GM12801 (cell line): ENCODE data around the gene DEAF1.

Source experiments
- TF ChIP-seq, protein P1 (sequence below): IDR thresholded peaks from one replicate; pipeline ENCODE4 v1.5.1; 2011; ENCODE audit warnings: control low read depth; ENCODE audit not compliant: insufficient read length; ENCODE audit errors: extremely low read depth

DEAF1 gene

DNA sequence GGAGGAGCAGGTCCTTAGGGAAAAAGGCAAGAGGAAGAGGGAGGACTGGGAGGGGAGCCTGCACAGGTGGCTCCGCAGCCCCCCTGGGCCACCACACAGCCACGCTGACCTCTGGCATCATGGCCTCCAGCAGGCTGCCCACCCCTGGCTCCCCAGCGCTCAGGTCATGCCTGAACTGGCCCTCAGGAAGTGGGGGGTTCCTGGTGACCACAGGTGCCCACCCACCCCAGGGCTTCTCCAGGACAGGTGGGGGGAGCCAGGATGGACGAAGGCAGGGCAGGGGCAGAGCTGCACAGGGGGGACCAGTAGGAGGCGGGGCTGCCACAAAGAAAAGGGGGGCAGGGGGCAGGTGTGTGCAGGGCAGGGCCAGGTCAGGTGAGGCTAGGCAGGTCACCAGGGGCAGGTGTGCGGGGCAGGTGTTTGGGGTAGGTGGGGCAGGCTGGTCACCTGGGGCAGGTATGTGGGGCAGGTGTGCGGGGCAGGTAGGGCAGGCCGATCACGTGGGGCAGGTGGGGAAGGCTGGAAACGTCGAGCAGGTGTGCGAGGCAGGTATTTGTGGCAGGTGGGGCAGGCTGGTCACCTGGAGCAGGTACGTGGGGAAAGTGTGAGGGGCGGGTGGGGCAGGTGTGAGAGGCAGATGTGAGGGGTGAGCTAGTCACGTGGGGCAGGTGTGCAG lies 997 bp downstream of the DEAF1 start:
- TF ChIP-seq, protein P1, sequence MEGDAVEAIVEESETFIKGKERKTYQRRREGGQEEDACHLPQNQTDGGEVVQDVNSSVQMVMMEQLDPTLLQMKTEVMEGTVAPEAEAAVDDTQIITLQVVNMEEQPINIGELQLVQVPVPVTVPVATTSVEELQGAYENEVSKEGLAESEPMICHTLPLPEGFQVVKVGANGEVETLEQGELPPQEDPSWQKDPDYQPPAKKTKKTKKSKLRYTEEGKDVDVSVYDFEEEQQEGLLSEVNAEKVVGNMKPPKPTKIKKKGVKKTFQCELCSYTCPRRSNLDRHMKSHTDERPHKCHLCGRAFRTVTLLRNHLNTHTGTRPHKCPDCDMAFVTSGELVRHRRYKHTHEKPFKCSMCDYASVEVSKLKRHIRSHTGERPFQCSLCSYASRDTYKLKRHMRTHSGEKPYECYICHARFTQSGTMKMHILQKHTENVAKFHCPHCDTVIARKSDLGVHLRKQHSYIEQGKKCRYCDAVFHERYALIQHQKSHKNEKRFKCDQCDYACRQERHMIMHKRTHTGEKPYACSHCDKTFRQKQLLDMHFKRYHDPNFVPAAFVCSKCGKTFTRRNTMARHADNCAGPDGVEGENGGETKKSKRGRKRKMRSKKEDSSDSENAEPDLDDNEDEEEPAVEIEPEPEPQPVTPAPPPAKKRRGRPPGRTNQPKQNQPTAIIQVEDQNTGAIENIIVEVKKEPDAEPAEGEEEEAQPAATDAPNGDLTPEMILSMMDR, result no peak

GRCh38 chr11:693415-693831 lies 1.6 kb downstream of the DEAF1 start:
- TF ChIP-seq, protein P1, result no peak

DNA sequence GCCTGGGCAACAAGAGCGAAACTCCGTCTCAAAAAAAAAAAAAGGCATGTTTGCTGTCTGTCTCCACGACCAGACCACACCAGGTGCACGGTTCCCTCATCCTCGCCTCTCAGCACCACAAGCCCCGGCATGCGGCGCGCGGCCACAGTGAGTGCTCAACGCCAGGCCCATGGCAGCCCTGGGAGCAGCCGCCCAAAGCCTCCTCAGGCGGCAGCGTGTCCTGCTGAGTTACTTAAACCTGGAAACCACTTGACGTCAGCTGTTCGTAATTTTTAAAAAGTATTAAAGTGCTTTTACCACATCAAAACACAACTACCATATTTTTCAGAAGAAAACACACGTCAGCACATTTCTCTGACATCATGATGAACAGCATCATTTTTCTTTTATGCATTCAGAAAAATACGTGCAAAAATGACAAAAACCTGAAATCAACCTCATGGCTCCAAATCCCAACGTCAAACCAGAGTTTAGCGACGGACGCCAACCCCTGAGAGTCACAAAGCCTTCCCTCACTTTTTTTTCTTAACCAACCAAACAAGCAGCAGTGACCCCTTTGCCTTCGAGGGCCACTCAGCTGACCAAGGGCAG lies 2.1 kb downstream of the DEAF1 start:
- TF ChIP-seq, protein P1, result no peak

- TF ChIP-seq, protein P1, result no peak
Measured at GRCh38 chr11:691710-692590, 3.1 kb downstream of the DEAF1 start.

DNA sequence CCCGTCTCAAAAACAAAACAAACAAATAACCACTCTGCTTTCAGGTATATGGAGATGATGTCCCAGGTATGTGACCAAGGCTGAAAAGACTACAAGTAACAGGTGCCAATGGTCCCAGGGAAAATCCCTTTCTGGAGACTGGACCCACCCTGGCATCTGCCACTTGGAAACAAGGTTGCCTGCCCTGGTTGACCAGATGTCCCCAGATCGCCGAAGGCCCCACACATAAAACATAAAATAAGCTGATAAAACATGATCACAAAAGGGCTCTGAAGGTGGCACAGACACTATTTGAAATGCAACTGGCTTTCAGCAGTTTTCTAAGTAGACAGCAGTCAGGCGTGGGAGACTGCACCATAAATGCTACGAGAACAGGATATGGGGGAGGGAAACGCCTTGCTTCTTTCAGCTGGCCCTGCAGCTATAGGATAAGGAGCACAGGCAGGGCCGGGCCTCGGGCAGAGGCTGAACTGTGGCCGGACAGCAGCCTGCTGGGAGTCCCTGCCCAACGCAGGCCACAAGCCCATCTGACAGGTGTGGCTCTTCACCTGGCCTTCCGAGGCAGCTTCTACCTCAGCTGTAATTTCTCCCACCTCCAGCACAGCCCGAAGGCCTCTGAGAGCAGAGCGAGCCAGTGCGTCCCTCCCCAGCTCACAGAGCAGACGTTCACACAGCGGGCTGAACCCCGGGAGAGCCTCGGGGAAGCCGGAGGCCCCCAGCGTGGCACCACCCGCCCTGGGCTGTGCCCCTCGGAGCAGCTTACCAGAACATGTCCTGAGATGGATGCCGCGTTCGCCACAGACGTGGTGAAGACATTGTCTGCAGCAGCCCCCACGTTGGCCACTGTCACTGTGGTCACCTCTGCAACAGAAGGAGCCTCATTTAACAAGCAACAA lies 4.0 kb downstream of the DEAF1 start:
- TF ChIP-seq, protein P1, result no peak

DNA sequence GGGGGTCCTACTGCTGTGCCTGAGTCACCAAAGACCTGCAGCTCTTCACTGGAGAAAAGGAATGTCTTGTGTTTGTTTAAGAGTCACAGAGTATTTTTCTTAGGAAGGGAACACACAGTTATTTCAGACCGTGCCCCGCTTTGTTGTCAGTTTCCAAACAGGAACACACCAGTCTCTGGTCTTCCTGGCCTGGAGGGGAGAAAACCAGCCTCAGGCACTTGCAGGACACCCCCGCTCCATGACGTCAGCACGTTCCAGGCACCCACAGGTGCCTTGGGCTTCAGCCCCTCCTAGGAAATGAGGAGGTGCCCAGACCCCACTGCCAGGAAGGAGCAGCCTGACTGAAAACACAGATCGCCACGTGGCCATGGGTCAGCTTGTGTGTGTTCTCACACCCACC lies 5.4 kb downstream of the DEAF1 start:
- TF ChIP-seq, protein P1, result no peak

GRCh38 chr11:688681-689080 lies 6.3 kb downstream of the DEAF1 start:
- TF ChIP-seq, protein P1, result no peak
